Activated T-helper 1 cell treated with anti-CD3 and anti-CD28 coated beads, Interleukin-2, amount 50 U/mL, for 16 hours (primary cell): ENCODE data around the gene CDH5.

Experiments used
- DNase-seq, 2 donors: peaks; one replicate each; pipeline ENCODE4 v3.0.0-alpha.2; 2020; ENCODE audit warnings: low read depth in 1 of 2, low spot score in 1 of 2

Gene CDH5

DNA sequence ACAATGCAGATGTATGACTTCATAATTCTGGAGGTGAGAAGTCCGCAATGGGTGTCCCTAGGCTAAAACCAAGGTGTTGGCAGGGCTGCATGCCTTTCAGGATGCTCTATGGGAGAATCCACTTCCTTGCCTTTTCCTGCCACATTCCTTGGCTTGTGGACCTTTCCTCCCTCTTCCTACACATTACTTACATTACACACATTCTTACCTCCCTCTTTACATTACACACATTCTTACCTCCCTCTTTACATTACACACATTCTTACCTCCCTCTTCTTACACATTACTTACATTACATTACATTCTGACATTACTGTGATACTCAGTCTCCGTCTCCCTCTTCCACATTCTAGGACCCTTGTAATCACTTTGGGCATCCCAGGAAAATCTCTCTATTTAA, 14.2 kb upstream of the CDH5 start:
- no peak for DNase-seq

DNA sequence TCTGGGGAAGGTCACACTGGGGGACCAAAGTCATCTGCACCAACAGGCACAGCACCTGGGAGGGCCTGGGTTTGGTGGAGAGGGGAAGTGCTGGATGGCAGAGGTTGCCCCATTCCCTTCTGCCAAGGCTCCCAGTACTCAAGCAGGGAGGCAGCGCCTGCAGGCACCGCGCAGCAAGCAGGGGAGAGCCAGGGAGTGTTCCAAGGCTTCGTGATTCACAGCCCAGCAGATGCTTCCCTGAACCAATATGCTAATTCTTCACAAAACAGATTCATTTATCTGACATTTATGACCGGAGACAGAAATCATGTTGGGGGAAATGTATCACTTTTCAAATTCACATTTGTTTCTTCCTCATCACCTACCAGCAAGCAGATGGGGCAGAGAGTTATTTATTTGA, 13.4 kb upstream of the CDH5 start:
- no peak for DNase-seq

DNA sequence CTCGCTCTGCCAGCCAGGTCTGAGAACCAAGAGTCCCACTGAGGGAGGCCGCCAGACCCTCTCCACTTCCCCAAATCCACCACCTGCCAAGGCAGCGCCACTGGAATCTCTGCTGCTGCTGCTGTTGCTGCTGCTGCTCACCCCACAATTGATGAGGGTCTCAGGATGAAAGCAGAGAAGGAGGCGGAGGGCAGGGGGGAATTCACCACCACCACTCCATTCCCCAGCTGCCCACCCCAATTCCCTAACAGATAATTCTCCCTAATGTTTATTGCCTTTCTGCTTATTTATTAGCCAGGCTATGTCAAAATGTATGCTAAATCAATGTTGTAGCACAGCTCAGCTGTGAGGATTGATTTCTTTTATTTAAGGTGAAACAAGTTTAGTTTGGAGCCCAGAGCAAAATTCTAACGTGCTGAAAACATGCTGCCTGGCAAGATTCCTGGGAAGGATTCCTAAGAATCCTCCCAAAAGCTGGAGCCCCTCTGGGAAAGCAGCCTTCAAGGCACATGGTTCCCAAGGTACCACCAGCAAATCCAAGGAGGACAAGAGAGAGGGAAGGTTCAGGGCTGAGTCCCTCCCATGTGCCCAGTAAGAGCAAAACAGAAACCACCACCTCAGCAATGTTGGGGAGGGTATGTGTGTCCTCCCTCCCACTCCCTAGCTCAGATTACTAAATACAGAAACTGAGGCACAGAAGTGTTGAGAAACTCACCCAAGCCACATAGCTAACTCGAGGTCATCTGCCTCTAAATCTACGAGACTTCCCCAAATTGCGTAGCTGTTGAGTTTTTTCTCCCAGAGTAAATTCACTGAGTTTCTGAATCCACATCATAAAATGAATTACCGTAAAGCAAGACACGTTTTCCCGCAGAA, 12.2 kb upstream of the CDH5 start:
- DNase-seq, result no peak

DNA sequence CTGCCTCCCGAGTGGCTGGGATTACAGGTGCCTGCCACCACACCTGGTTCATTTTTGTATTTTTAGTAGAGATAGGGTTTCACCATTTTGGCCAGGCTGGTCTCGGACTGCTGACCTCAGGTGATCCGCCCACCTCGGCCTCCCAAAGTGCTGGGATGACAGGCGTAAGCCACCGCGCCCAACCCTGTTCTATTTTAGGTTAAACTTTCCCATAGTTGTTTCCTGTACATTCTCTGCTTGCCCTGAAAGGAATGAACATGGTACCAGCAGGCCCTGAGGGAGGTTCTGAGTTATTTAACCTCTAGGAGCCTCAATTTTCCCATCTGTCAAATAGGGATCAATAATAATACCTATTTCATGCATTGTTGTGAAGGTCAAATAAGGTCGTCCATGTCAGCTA, 11.0 kb upstream of the CDH5 start:
- no peak for DNase-seq

DNA sequence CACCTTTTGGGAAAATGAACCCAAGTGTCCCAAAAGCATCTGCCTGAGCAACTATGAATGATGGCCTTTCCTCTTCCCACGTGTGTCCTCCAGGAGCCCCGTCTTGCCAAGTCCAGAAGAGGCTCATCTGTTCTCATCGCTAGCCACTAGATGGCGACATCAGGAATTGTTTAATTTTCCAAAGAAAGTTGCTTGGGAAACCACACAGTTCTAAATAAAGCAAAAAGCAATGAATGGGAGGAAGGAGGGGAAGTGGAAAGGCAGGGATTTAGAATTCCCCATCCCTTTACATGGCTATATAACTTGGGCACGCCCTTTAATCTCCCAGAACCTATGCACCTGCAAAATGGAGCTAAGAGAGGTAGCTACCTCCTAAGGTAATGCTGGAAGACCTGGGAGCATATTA, 9.0 kb upstream of the CDH5 start:
- DNase-seq, result no peak

DNA sequence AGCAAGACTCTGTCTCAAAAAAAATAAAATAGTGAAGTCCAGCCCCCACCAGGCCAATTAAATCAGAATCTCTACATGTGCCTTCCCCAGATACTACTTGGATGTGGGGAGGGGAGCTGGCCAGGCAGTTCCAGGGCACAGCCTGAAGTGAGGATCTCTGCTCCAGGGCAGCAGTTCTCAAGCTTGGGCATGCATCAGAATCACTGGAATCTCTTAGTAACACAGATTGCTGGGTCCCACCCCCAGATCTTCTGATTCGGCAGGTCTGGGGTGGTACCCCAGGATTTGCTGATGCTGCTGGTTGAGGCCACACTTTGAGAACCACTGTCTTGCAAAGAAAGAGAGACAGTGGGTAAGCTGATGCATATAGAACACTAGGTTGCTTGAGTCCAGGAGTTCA, 8.3 kb upstream of the CDH5 start:
- DNase-seq, result no peak

DNA sequence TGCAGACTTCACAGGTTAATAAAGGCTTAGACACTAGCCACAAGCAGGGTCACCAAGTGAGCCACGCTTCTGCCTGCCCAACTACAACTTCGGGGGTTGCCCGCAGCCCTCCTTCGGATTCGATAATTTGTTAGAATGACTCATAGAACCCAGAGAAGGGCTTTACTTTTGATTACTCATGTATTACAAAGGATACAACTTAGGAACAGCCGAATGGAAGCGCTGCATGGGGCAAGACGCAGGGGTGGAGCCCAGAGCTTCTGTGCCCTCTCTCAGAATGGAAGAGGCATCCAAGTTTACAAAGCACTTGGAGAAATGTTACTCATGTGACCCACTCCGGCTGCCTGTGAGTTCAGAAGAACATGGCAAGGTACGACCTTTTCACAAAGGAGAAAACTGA, 7.5 kb upstream of the CDH5 start:
- DNase-seq, result no peak

DNA sequence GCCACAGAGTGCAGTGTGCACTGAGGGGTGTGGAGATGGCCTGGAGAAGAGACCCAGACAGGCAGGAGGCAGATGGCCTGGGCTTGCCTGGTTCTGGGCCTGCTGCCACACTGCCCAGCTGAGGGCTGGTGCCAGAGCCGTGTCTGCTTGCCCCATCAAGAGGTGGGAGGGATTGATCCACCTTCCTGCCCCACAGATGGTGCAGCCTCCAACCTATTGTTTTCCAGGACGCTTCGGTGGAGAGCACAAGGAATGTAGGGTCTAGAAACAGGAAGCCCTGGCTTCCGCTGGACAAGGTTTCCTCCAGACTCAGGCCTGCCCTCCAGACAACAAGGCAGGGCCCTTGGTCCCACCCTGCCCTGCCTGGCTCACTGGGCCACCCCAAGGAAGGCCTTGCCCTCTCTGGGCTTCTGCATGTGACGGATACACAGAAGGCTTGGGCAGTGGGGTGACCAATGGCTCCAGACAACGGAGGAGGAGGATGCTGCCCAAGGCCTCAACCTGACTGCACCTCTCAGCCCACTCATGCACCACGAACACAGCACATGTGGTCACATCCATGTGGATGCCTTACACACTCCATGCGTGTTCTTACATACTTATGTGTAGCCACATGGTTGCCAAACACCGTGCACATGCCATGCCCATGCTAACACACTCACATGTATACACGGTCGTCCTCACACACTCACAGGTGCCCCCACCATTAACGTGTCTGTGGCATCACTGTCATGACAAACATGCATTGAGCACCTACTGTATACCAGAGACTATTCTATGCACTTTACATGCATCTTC, 6.5 kb upstream of the CDH5 start:
- no peak for DNase-seq

DNA sequence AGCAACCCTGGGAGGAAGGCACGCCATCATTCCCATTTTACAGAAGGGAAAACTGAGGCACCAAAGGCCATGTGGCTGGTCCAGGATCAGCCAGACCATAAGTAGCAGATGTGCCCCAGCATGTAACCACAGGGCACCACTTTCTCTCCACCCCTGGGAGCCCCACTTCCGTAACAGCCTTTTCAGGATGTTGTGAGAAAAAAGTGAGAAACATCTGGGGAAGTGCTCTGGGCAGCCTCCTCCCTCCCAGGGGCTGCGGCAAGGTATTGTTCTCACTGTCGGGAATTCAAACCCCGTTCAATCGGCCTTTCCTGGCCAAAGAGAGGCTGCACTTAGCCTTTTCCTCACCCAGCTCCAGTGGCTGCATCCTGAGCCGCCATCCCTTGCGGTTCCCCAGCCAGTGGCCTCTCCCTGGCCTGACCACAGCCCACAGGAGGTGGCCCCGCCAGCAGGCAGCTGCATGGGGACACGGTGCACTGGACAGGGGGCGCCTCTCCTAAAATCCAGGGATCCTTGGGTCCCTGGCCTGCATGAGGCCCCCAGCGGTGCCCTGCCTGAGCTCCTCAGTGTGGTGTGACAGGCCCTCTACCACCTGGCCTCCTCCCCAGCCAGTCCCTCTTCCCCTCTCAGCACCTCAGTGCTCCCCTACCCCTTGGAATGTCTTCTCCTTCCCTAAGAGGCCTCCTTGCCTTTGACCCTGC, 5.7 kb upstream of the CDH5 start:
- DNase-seq, result no peak

DNA sequence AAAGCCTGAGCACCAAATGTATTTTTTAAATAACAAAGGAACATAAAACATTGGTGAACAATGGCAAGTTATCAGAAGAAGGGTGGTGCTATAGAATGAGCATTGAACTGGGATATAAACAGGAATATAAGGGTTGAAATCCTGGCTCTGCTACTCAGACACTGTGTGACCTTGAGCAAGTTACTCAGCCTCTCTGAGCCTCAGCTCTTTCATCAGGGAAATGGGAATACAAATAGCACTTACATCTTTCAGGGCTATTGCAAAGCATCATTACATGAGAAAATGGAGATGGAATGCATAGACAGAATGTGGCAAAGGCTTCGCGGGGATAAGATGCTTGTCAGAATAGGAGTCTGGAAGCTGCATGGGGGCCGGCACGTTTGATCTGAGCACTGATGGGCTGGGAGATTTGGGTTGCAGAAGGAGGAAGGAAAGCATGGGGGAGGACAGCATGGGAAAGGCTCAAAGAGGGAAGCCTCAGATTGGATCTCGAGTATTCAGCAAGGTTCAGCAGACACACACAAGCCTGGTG, 4.8 kb upstream of the CDH5 start:
- DNase-seq, result no peak

DNA sequence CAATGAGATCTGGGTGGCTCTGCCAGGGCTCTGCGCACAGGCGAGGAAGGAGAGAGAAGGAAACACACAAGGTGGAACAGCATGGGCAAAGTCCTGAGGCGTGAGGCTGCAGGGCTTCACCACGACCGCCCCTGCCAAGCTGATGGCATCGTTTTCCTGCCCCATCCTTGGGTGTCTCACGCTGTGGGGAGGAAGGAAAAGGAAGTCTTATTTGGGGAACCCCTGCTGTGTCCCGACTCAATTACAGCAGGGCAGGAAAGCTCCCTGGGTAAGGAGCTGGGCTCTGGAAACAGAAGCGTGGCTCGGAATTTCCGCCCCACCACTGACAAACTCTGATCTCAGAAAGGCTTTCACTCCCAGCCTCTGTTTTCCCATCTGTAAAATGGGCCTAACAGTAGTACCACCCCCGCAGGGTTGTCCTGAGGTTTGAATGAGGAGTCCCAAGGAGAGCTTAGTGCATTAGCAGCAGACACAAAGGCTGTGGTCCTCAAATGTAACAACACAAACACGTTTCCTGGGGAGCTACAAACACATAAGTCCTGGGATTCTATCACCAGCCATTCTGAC, 3.2 kb upstream of the CDH5 start:
- no peak for DNase-seq

DNA sequence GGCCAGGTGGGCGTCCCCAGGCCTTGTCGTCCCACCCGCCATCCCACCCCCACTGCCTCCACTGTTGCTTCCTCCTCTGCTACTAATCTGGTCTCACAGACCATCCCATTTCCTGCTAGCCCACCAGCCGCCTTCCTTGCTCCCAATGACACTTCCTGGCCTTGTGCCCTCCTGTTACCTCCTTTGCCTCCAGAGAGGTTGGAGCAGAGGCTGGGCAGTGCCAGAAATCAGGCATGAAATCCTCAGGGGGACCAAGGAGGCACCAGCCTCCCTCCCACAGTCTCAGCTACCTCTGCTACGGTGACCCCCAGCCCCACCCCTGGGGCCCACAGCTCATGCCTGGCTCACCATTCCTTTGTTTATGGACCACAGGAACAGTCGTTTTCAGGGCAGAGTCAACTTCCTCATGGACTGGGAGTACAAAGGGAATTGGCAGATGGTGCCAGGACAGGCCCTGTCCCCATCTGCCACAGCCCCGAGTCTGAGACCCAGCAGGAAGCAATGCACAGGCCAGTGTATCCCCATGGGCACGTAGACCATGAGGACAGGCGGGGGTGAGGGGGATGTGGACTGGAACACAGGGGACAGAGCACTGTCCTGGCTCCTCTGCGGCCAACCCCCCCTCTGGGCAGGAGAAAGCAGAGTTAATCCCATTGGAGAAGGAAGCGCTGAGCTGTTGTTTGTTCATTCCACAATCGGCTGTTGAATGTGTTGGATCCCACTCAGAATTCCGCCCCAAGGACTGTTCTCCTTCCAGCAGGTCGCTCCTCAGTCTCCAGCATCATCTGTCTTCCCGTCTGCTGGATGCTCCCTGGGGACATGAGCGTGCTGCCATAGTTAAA, 2.2 kb upstream of the CDH5 start:
- DNase-seq, result no peak

DNA sequence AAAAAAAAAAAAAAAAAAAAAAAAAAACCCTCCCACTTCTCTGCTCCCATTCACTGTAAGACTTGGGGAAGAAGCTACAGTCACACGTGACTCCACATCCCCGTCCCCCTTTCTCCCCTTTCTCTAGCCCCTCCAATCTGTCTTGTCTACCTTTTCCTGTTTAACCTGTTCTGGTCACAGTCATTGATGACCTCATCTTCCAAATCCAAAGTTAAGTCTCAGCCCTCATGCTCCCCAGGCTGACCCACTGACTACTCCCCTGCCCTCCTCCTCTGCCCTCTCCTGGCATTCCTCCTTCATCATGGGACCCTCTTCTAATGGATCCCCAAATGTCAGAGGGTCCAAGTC, 1.6 kb upstream of the CDH5 start:
- DNase-seq, result no peak

DNA sequence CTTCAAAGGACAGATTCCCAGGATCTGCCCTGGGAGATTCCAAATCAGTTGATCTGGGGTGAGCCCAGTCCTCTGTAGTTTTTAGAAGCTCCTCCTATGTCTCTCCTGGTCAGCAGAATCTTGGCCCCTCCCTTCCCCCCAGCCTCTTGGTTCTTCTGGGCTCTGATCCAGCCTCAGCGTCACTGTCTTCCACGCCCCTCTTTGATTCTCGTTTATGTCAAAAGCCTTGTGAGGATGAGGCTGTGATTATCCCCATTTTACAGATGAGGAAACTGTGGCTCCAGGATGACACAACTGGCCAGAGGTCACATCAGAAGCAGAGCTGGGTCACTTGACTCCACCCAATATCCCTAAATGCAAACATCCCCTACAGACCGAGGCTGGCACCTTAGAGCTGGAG, 840 bp upstream of the CDH5 start:
- no peak for DNase-seq

DNA sequence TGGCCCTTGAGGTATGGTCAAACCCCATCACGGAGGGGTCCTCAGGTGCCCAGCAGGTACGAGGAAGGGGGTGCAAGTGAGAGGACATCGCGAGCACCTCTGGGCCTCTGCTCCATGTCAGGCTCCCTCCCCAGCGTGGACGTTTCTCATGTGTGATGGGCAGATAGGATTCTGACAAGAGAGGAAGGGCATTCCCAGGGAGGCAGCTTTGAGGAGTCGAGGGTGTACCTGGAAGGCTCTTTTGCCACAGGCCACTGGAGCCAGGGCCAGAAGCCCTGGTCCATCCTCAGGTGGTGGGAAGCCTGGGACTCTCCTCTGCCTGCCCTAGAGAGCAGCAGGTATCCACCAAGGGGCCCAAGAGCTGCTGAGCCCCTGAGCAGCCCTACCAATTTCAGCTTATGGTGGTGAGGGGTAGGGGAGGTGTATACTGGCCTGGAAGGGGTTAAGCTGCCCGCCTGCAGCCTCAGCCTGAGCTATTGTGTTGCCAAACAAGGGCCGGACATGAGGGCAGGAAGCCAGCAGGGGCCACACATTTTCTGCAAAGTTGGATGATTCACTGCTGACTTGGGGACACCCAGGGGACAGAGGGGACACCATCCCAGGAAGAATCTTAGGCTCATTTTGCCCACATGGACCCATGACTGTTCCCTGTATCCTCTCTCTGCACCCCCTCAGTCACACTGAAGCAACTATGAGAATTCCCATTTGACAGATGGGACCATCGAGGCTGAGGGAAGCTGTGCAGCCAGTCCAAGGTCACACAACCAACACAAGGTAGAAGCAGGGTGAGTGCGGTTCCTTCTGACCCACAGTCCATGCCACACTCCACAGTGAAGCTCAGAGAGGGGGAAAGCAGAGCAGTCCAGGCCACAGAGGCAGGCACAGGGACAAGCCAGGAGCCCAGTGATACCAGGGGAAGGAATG, 1.7 kb downstream of the CDH5 start:
- no peak for DNase-seq

DNA sequence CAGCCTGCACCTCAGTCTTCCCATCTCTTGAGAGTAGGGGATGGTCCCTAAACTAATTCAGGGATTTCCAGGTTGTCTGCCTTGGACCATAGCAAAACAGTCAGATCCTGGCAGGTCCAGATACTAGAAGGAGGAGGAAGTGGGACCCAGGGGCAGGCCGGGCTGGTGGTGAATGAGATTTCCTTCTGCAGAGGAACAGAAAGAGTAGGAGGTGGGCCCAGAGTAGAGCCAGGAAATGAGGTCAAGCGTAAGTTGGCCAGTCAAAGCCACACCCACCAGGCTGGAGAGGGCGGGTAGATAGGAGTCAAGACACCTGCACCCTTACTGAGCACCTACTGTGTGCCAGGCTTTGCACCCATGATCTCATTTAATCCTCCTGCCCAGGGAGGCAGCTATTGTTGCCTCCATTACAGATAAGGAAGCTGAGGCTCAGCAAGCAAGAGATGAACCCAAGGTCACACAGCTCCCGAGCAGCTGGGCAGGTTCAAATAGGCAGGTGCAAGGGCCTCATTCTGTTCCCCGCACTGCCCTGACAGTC, 2.6 kb downstream of the CDH5 start:
- no peak for DNase-seq

DNA sequence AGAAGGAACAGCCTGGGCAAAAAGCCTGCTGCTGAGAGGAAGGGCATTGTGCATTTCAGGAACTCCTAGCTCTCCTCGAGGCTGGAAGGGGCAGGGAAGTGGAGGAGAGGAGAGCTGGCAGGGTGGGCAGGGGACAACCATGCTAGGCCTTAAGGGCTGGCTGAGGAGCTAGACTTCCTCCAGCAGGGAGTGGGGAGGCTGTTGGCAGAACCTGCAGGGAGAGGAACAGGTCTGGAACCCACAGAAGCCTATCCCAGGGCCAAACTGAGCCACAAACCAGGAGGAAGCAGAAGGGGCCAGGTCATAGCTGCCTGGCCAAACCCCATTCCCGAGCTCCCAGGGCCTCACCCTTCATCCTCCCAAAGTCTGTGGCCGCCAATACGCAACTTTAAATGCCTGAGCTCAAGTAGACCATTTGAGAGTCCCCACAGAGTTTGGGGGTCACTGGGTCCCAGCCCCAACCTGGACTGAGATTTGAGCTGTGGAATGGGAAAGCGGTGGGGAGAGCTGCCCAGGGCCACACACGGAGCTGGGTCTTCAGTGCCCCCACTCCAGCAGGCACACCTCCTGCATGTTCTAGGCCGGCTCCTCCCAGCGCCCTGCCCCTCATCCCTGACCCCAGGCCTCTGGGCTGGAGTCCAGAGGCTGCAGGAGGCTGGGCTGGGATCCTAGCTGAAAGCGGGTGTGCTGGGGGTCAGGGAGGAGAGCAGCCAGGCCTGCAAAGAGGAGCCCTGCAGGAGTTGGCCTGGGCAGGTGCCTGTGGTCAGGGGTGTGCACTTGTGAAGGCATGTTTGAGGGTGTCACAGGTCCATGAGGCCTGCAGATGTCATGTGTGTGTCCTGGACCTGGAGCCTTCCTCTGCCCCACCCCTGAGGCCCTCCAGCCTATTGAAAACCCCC, 4.5 kb downstream of the CDH5 start:
- DNase-seq, result no peak
